CD4-positive, alpha-beta T cell treated with Interleukin-15 for 4 hours (primary cell): ENCODE results near the gene CEP63.

Experiments used
- DNase-seq: peaks from one replicate; pipeline ENCODE4 v3.0.0-alpha.2; 2020; ENCODE audit warnings: low spot score

CEP63 gene

GRCh38 chr3:134485718-134486576 lies at the start of gene CEP63, which contains the start of gene ANAPC13:
CEP63 (plus strand) TSS chr3:134486057; CDS start chr3:134495321, 9,264 bp downstream.
ANAPC13 (minus strand) TSS chr3:134485985; CDS start chr3:134482904, 3,081 bp downstream.
- peak; percentile 97 for DNase-seq

GRCh38 chr3:134437211-134437752 lies 48.6 kb upstream of the CEP63 start:
- DNase-seq = no peak

DNA sequence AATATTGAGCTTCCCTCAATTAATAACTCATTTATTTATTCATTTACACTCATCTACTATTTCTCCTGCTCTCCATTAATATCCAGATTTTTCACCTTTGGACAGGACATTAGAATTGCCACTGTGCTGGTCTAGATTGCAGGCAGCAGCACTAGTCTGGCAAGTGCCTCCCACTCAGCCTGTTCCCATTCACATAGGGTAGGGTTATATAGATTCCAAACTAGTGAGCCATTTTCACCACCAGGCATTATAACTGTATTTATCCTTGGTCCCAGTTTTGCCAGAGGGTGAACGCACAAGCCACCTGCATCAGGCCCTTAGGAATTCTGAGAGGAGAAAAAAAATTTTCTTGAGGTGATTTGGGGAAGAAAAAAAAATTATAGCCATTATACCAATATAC lies 44.5 kb upstream of the CEP63 start:
- no peak for DNase-seq

- DNase-seq = no peak
Observed at GRCh38 chr3:134441821-134442220, 44.0 kb upstream of the CEP63 start.

DNA sequence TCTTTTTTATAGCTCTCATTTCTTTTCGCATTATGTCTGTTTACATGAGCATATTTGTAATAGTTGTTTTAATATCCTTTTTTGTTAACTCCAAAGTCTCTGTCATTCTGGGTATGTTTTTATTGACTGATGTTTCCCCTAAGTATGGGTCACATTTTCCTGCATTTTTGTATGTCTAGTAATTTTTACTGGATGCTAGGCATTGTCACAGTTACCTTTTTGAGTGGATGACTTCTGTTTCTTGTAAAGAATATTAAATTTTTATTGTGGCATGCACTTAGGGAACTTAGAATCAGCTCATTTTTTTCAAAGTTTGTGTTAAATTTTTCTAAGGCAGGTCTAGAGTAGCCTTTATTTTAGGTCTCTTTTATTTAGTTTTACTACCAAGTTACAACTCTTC lies 40.8 kb upstream of the CEP63 start:
- no peak for DNase-seq

GRCh38 chr3:134445636-134446035 lies 40.2 kb upstream of the CEP63 start:
- DNase-seq = no peak

DNA sequence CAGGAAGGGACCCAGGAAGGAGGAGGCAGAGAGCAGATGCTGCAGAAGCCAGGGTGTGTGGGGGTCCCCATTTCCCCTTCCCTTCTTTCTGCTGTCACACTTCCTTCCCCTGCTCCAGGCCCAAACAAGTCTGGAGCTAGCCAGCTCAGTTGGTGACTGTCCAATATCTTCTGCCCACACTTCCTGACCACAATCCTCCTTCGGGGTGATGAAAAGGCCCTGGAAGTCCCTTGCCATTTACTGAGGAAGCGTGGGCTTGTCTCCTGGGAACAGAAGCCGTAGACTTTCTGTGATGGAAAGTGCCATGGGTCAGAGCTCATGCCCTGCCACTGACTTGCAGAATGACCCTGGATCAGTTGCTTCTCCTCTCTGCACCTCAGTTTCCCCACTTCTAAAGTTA lies 39.1 kb upstream of the CEP63 start:
- DNase-seq = no peak

DNA sequence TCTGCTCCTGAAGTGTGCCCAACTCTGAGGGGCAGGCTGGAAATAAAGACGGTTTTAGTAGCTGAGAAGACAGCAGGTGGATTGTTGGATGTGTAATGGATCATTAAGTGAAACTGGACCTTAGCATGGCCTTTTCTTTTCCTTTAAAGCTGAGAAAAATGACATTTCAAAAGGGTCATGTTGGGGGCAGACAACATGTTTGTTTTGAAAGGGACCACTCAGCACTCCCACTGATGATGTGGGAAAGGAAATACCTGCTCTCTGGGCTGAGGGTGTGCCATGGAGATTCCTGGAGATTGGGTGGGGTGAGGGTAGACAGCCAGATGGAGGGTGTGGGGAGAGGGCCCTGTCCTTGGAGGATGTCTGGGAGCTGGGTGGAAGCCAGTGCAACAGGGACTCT lies 38.5 kb upstream of the CEP63 start:
- no peak for DNase-seq

- DNase-seq = no peak
Observed at GRCh38 chr3:134448664-134449063, 37.2 kb upstream of the CEP63 start.

DNA sequence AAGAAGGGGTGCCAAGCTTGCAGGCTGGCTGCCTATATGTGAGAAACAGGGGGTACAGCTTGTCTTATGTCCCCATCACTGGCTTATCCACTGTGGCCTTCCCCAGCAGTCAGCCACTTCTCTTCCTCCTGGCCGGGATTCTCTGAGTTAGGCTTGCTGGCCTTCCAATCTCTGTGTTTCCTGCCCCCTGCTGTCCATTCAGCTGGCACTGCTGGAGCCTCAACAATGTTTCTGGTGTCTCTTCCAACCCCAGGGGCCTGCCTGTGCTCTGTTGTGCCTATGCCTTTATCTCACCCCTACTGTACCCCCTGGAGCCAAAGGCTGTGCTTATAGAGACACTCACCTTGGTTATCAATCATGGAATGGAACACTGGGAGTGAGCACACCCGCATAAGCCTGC lies 36.6 kb upstream of the CEP63 start:
- DNase-seq = no peak

DNA sequence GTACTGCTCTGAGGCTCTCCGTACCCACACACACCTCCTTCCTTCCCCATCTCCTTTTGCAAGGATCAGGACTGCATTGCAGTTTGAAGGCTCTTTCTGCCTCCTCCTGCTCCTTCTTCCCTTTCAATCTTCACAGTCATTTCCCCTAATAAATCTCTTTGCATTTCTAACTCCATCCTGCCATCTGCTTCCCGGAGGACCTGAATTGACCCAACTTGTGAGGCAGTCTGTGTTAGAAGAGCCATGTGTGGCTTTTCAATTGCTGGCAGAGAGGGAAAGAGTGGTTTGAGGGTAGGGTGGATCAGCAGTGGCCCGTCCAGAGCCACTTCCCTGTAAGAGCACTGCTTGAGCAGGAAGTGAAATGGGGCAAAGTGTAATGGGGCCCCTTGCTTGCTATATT lies 35.9 kb upstream of the CEP63 start:
- DNase-seq = no peak

DNA sequence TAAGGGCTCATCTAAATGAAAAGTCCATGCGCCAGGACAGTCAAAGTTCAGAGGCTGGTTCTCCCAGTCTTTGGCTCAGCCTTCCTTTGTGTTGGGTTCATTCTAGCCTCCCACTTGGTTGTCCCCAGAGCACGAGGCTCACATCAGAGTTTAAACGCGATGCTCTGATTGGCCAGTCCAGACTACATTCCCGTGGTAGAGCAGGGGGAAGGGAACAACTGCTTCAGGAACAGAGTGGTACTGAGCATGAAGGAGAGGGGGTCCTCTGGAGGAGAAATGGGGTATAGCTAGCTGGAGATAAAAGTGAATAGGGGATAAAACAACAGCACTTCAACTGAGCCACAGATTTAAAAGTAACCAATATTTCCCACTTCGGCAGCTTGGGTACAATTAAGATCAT lies 32.2 kb upstream of the CEP63 start:
- no peak for DNase-seq

DNA sequence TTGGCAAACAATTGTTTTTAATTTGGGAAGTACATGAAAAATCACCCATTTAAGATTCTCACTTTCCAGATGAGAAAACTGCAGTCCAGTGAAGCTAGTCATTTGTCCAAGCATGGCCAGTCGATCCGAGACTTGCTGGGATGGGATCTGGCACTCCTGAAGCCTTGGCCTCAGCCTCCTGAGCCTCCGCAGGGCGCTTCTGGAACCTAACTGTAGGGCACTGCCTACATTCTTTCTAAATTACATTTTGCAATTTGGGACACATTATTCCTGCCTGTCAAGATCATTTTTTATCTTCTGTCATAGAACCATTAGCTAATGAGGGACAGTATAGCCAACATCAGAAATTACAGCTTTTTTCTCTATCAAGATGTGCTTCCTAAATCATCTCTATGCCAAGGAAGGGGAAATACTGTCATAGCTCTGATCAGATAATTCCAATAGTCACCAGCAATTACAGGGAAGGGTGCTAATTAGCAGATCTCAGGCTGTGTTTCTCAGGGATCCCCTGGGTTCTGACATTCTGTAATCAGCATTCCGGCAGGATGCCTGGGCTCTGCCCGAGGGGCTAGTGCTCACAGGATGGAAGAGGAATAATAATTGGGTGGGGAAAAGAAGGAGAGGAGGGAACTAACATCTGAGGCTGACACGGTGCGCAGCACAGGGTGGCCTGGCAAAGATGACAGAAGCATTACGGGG lies 28.3 kb upstream of the CEP63 start:
- no peak for DNase-seq

GRCh38 chr3:134458406-134458945 lies 27.4 kb upstream of the CEP63 start:
- DNase-seq = no peak

GRCh38 chr3:134459562-134459961 lies 26.3 kb upstream of the CEP63 start:
- no peak for DNase-seq

- no peak for DNase-seq
Observed at GRCh38 chr3:134460965-134461364, 24.9 kb upstream of the CEP63 start.

DNA sequence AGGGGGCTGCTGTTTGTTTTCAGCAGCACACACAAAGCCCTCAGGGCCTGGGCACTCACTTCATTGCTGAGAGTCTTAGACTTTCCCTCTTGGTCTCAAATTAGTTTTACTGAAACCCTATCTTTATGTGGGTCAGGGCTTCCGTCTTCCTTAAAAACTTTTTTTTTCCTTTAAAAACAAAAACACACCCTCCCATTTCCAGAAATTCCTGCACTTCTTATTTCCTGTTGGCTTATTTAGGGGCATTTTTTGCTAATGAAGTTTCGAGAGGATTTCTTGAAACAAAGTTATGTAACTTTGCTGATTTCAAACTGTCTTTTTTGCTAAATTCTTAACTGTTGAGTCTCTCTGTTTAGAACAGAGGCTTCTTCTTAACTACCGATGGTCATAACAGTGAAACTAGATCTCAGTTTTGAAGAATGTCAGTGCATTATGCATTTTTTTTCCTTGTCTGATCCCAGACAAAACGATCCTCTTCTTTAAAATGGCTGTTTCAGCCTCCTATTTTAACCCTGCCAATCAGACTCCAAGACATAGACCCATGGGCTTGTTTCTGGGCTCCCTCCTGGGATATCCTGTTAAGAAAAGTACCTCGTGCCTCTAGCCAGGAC lies 23.4 kb upstream of the CEP63 start:
- no peak for DNase-seq

DNA sequence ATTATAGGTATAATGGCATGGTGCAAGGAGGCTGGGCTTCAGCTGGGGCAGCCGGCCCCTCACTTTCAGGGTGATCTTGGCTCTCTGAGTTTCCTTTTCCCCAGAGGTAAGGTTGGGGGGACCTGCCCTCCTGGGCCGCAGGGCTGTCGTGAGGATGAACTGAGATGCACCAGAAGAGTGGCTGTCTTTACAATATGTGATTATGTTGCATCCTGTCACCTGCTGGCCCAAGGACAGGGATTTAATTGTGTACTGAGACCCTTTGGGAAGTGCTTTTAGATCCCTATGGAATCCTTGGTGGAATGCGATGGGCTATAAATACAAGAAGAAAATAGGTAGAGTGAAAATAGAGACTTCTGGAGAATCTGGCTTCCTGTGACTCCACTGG lies 22.2 kb upstream of the CEP63 start:
- no peak for DNase-seq

DNA sequence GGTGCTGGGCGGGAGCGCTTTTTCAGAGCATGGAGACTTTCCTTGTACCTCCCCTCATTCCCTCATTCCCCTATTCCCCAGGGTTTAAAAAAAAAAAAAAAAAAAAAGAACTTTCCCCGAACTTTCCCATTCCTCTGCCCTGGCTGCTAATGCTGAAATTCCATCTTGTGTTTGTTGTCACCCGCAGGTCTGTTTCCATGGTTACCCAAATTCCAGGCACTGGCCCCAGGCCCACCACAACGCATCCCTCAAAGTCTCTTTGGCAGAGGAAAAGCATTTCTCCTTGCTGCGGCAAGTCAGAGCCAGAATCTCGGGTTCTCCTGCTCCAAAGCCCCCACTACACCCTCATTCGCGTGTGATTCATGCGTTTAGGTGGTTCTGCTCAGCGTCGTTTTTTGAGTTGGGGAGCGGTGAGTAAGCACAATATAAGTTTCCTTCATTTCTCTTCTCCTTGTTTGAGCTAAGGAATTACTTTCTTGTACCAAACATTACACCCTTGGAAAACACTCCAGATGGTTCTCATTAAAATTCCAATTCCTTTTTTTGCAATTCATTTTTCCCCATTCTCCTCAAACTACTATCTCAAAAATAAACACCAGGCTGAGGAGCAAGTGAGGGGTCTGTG lies 21.7 kb upstream of the CEP63 start:
- DNase-seq = no peak

GRCh38 chr3:134464689-134465365 lies 21.0 kb upstream of the CEP63 start:
- DNase-seq = no peak

DNA sequence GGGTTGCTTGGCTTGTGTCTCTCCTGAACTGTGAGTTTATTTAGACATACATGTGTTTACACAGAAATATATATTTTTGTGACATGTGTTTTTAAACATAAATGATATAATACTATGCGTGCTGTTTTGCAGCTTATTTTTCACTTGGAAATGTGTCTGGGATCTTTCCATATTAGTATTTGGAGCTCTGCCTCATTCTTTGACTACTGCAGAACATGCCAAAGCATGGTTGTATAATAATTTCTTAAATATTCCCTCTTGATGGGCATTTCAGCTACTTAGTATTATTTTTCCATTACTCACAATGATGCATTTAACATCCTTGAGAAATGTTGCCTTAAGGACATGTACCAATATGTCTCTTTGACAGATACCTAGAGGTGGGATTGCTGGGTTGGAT lies 19.5 kb upstream of the CEP63 start:
- DNase-seq = no peak
